GM21825 (cell line): Measurements from ENCODE around the gene TCF3.
A peak's percentile ranks its signal among the peaks of the same experiment; 100 is the strongest.

ENCODE experiments used
- ATAC-seq: cut with Tn5 transposase; IDR thresholded peaks from one replicate; pipeline ENCODE4 v1.9.1; 2021; ENCODE audit warnings: mild to moderate bottlenecking, moderate library complexity; ENCODE audit not compliant: unreplicated experiment

Gene TCF3

DNA sequence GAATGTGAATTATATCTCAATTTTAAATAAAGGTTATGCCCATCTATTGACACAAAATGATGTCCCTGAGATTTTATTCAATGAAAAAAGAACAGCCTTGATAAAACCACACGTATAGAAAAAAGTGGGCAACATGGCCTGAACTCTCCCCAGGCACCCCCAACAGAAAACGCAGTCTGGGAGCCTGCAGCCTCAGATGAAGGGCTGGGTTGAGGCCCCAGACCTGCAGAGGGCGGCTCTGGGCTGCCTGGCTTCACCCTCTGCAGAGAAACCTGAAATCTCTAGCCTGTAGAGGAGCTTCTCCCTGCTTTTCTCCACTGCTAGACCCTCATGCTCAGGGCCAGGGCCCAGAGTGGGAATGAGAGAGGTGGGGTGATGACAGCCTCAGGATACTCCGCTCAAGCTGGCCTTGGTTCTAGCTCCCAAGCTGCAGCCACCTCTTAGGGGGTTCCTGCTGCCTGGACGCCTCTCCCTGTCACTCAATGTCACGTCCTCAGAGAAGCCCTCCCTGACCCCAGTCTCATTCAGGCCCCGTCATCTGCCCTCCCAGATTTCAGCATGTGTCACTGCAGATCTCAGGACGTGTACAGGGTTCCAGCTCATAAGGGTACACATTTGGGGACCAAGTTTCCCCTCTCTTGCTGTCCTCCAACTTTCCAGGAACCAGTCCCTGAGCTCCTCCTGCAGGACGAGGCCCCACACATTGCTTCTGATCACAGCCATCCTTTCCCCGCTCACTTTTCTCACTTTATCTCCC is 61.6 kb downstream of the TCF3 start:
- ATAC-seq: no peak

DNA sequence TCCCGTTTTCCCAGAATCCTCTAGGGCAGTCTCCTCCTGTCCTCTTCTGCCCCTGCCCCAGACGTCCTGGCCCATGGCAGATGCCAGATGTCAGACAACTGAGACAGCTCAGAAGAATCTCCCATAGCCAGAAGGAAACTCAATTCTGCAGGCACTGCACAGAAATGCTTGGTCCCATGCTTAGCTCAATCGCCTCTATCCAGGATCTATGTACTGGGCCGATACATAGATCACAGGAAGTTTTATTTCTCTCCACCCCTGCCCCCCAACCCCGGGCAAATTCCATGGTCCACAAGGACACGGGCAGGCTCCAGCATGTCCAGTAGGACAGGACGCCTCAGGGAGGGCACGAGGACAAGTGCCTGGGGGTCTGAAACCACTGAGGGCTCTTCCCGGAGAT is 64.5 kb downstream of the TCF3 start:
- no peak for ATAC-seq

DNA sequence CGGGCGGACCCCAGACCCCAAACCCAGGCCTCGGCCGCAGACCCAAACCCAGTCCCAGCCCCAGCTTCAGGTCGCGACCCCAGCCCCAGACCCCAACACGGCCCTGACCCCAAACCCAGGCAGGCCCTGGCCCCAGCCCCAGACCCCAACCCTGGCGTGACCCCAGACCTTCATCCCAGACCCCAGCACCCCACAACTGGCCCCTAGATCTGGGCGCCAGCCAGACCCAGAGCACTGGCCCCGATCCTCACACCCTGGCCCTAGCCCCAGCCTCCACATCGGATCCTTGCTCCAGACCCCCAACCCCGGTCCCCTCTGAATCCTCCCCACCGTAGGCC is 67.2 kb downstream of the TCF3 start:
- no peak for ATAC-seq

- ATAC-seq: no peak
These were observed 67.7 kb downstream of the TCF3 start for GRCh38 chr19:1584500-1585242.

DNA sequence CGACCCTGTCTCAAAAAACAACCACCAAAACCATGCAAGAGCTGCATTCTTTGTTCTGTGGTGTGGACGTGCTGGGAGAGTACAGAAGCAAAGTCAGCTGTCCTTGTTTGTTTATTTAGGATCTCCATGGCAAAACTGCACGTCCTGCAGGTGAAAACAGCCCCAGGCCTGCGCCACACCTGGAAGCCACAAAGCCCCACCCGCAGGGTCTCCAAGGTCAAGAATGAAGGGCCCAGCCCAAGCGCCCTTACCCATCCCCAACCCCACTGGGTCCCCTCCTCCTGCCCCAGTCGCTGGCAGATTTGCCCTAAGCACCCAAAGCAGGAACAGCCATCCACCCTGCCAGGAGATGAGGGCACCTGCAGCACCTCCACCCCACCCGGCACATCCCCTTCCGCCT is 70.2 kb downstream of the TCF3 start:
- no peak for ATAC-seq

- no peak for ATAC-seq
These were observed 71.5 kb downstream of the TCF3 start for GRCh38 chr19:1580957-1581356.

DNA sequence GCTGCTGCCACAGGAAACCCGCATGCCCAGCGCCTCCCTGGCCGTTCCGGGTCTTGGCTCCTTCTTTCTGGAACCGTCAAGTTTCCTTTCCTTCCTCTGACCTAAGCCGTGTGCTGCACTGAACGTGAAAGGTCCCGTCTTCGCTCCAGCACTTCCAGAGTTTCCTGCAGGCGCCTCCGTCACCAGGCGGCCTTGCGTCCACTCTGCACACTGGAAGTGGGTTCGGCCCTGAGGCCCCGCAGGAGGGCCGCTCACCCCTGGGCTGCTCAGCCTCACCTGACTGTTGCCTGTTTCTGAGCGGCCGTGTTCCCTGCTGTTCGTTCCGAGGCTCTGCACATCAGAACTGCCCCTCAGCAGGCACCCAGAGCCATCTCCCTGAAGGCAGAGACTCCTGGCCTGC is 72.0 kb downstream of the TCF3 start:
- no peak for ATAC-seq

GRCh38 chr19:1579222-1579621 is 73.2 kb downstream of the TCF3 start:
- no peak for ATAC-seq

GRCh38 chr19:1577929-1578618 is 74.3 kb downstream of the TCF3 start:
- ATAC-seq: no peak

GRCh38 chr19:1577090-1577928 is 75.1 kb downstream of the TCF3 start:
- no peak for ATAC-seq

DNA sequence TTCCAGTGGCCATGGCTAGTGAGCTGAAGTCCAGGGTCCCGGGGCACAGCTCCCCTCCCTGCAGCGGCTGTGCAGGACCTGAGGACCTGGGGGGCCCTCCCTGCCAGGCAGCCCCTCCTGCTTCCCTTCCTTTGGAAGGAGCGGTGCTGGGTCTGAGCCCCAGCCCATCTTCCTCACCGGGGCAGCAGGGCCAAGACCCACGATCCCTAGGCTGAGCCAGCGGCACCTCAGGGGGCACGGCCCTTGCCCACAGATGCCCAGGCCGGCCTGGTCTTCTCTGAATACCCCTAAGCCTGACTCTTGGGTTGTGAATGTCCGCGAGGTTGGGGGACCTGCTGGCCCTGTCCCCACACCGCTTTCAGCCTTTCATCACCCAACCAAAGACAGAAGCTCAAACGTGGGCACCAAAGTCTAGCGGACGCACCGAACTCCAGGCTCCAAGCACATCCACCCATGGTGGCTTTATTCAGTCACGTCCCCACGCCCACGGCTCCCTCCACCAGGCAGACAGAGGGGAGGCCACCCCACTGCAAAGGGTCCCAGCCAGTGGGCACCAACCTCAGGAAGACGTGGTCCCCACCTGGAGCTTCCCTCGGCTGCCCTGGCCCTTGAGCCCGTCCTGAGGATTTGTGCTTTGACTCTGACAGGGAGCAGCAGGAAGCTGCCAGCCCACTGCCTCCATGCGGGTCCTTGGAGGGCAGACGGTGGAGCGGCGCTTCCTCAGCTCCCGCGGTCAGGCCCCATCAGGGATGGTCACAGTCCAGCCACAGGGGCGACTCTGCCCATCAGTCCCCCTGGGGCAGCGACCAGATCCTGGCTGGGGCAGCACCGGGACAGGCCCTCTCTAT is 75.9 kb downstream of the TCF3 start:
- no peak for ATAC-seq

GRCh38 chr19:1575323-1576241 is 76.8 kb downstream of the TCF3 start:
- ATAC-seq: no peak

- no peak for ATAC-seq
These were observed 77.9 kb downstream of the TCF3 start for GRCh38 chr19:1574354-1575136.

DNA sequence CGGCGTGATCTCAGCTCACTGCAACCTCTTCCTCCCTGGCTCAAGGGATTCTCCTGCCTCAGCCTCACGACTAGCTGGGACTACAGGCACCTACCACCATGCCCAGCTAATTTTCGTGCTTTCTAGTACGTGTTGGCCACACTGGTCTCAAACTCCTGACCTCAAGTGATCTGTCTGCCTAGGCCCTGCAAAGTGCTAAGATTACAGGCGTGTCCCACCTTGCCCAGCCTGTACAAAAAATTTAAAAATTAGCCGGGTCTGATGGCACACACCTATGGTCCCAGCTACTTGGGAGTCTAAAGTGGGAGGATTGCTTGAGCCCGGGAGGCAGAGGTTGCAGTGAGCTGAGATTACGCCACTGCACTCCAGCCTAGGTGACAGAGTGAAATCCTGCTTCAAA is 79.6 kb downstream of the TCF3 start:
- ATAC-seq: no peak

DNA sequence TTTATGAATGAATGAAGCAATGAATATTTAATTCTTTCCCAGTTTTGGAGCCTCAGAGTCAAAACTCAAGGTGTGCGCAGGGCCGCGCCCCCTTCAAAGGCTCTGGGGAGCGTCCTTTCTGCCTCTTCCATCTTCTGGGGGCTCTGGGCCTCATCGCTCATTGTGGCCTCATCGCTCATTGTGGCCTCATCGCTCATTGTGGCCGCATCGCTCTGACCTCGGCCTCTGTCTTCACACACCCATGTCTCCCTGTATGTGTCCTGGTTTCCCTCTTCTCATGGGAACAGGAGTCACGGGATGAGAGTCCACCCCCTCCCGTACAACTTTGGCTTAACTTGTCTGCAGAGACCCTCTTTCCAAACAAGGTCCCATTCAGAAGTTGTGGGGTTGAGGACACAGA is 81.1 kb downstream of the TCF3 start:
- ATAC-seq: no peak

DNA sequence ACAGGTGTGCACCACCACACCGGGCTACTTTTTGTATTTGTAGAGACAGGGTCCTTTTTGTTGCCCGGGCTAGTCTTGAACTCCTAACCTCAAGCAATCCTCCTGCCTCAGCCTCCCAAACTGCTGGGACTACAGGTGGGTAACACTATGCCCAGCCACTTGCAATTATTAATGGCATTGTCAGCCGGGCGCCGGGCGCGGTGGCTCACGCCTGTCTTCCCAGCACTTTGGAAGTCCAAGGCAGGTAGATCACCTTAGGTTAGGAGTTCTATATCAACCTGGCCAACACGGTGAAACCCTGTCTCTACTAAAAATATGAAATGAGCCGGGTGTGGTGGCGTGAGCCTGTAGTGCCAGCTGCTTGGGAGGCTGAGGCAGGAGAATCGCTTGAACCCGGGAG is 81.6 kb downstream of the TCF3 start:
- ATAC-seq: no peak

DNA sequence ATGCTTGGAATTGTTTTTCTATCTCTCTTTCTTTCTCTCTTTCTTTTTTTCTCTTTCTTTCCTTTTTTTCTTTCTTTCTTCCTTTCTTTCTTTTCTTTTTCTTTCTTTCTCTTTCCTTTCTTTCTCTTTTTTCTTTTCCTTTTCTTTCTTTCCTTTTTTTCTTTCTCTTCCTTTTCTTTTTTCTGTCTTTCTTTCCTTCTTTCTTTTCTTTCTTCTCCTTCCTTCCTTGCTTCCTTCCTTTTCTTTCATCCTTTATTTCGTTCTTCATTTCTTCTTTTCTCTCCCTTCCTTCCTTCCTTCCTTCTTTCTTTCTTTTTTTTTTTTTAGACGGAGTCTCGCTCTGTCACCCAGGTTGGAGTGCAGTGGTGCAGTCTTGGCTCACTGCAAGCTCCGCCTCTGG is 82.4 kb downstream of the TCF3 start:
- ATAC-seq: no peak

- peak; percentile 63 for ATAC-seq
These were observed 83.9 kb downstream of the TCF3 start, which contains the start of gene MEX3D for GRCh38 chr19:1568320-1569019. MEX3D (minus strand) TSS chr19:1568325; CDS start chr19:1568058, 267 bp downstream.
